CD4-positive, CD25-positive, alpha-beta regulatory T cell (primary cell): ENCODE data around the gene LMLN. TPM values are rescaled to one million over a fixed set of nuclear protein-coding genes. Genes with fewer than 3 reads are reported as not detected.

Experiments used
- ATAC-seq, 2 donors: fragments of 150-1000 bp; cut with Tn5 transposase; one replicate each; pipeline ENCODE4 v1.10.0; 2021; ENCODE audit warnings: low read depth in 2 of 2, moderate number of reproducible peaks in 2 of 2, moderate library complexity in 1 of 2
- DNase-seq, 3 donors: peaks; one replicate each; pipeline versions ENCODE4 v3.0.0 to v3.0.0-alpha.2; 2012 to 2022; ENCODE audit warnings: mixed read lengths in 1 of 3
- H3K27ac ChIP-seq: one replicate; pipeline ENCODE4 v1.7.0; 2013; ENCODE audit warnings: mild to moderate bottlenecking, low read length; ENCODE audit not compliant: insufficient read depth, poor library complexity, severe bottlenecking
- H3K27me3 ChIP-seq: one replicate; pipeline ENCODE4 v1.7.0; 2013; ENCODE audit warnings: low read length; ENCODE audit not compliant: control insufficient read depth, insufficient read depth
- H3K36me3 ChIP-seq: one replicate; pipeline ENCODE4 v1.7.0; 2013; ENCODE audit warnings: mild to moderate bottlenecking, low read length, moderate library complexity; ENCODE audit not compliant: control insufficient read depth, insufficient read depth
- H3K4me1 ChIP-seq: 2 replicates; pipeline ENCODE4 v1.7.0; 2013; ENCODE audit warnings: mild to moderate bottlenecking, low read length; ENCODE audit not compliant: insufficient read depth, control insufficient read depth, poor library complexity, severe bottlenecking
- H3K4me3 ChIP-seq: one replicate; pipeline ENCODE4 v1.7.0; 2013; ENCODE audit warnings: low read depth, mild to moderate bottlenecking, low read length, moderate library complexity
- H3K9me3 ChIP-seq, 2 experiments: 1 replicate in 1 of 2; 2 replicates in 1 of 2; pipeline ENCODE4 v1.7.0; 2013; ENCODE audit warnings: low read length in 2 of 2, mild to moderate bottlenecking in 1 of 2, moderate library complexity in 1 of 2; ENCODE audit not compliant: control insufficient read depth in 2 of 2
- H3K27ac Mint-ChIP-seq, 3 donors: one replicate each; pipeline ENCODE4 v1.8.0; 2020 to 2022; ENCODE audit warnings: mild to moderate bottlenecking in 3 of 3, mixed read lengths in 3 of 3, moderate library complexity in 2 of 3
- H3K27me3 Mint-ChIP-seq: one replicate; pipeline ENCODE4 v1.8.0; 2022; ENCODE audit warnings: mild to moderate bottlenecking, mixed read lengths
- H3K36me3 Mint-ChIP-seq: one replicate; pipeline ENCODE4 v1.8.0; 2020; ENCODE audit warnings: mixed read lengths
- H3K4me1 Mint-ChIP-seq, 4 donors: one replicate each; pipeline ENCODE4 v1.8.0; 2020 to 2022; ENCODE audit warnings: mixed read lengths in 4 of 4, mild to moderate bottlenecking in 1 of 4
- H3K4me3 Mint-ChIP-seq, 4 donors: one replicate each; pipeline ENCODE4 v1.8.0; 2020 to 2022; ENCODE audit warnings: mild to moderate bottlenecking in 4 of 4, mixed read lengths in 4 of 4, moderate library complexity in 3 of 4
- H3K9me3 Mint-ChIP-seq, 7 donors: one replicate each; pipeline ENCODE4 v1.8.0; 2020 to 2022; ENCODE audit warnings: mixed read lengths in 7 of 7, mild to moderate bottlenecking in 3 of 7, moderate library complexity in 2 of 7
- polyA plus RNA-seq, 4 donors: library from polyadenylated mRNA; unstranded; fragments of 300-500 nt; fragmentation: Illumina TruSeq; gene quantifications; one replicate each; pipeline ENCODE4 v1.2.3, GENCODE V29; 2021
- total RNA-seq: library from RNA; stranded (reverse); gene quantifications from one replicate; pipeline ENCODE4 v1.2.3, GENCODE V29; 2022

LMLN gene
- total and polyA plus RNA-seq, 5 donors from 2014 or later: 0.57 to 2.5 (median 1.8) TPM

GRCh38 chr3:197940745-197941384, 19.2 kb upstream of the LMLN start:
- H3K27me3 ChIP-seq: no peaks in the 10 kb centered on the region
- H3K4me3 Mint-ChIP-seq: no peak overlapping the region
- H3K4me1 ChIP-seq: no peaks in the 10 kb centered on the region
- DNase-seq: no peak
- H3K36me3 ChIP-seq: no peaks in the 10 kb centered on the region
- H3K27ac Mint-ChIP-seq: no peak overlapping the region
- peaks cover 4% of the 10 kb centered on the region for H3K36me3 Mint-ChIP-seq
- H3K4me3 ChIP-seq: no peak overlapping the region
- H3K9me3 ChIP-seq: no peaks in the 10 kb centered on the region
- ATAC-seq: no peak
- no peaks in the 10 kb centered on the region for H3K9me3 Mint-ChIP-seq
- H3K27ac ChIP-seq: no peak overlapping the region
- peaks cover 0 to 8% (median 0%) of the 10 kb centered on the region in 4 donors for H3K4me1 Mint-ChIP-seq
- no peaks in the 10 kb centered on the region for H3K27me3 Mint-ChIP-seq

GRCh38 chr3:197942956-197943556, 17.0 kb upstream of the LMLN start:
- H3K27ac ChIP-seq: no peak overlapping the region
- peak in 1 of 2 donors; percentile 69 for ATAC-seq

GRCh38 chr3:197949191-197949777, 10.7 kb upstream of the LMLN start:
- DNase-seq (no peak), ATAC-seq (no peak)

More at GRCh38 chr3:197942956-197943556, 17.0 kb upstream of the LMLN start:
- H3K27me3 ChIP-seq: no peaks in the 10 kb centered on the region
- H3K4me3 ChIP-seq: no peak overlapping the region
- Mint-ChIP-seq H3K4me3 (peak overlapping the region in 1 of 4 donors; percentile 9), H3K36me3 (peaks cover 4% of the 10 kb centered on the region), H3K9me3 (no peaks in the 10 kb centered on the region), H3K27ac (no peak overlapping the region), H3K4me1 (peaks cover 0 to 8% (median 0%) of the 10 kb centered on the region in 4 donors), H3K27me3 (no peaks in the 10 kb centered on the region)
- peak in 2 of 3 donors; percentile 54 to 72 for DNase-seq
- no peaks in the 10 kb centered on the region for H3K36me3 ChIP-seq
- H3K4me1 ChIP-seq: no peaks in the 10 kb centered on the region
- no peaks in the 10 kb centered on the region for H3K9me3 ChIP-seq

GRCh38 chr3:197949778-197950676, 10.0 kb upstream of the LMLN start, which contains the start of gene RPL35A:
Gene RPL35A, plus strand, starts transcription at chr3:197950190. Its CDS starts 778 bp downstream, at chr3:197950968.
- peak; percentile 86 to 91 for ATAC-seq
- Mint-ChIP-seq H3K4me3 (peak within 1 kb of the TSS; percentile 91 to 99 (median 98)), H3K4me1 (peaks cover 23 to 55% (median 35%) of the 10 kb centered on the region in 4 donors)

More at GRCh38 chr3:197949191-197949777, 10.7 kb upstream of the LMLN start:
- peaks cover 46% of the 10 kb centered on the region for H3K4me1 ChIP-seq
- no peaks in the 10 kb centered on the region for H3K9me3 ChIP-seq
- peaks cover 17% of the 10 kb centered on the region for H3K36me3 Mint-ChIP-seq
- no peaks in the 10 kb centered on the region for H3K9me3 Mint-ChIP-seq
- no peaks in the 10 kb centered on the region for H3K27me3 Mint-ChIP-seq
- H3K27me3 ChIP-seq: no peaks in the 10 kb centered on the region
- peaks cover 20 to 48% (median 33%) of the 10 kb centered on the region in 4 donors for H3K4me1 Mint-ChIP-seq
- H3K36me3 ChIP-seq: peaks cover 29% of the 10 kb centered on the region
- peak overlapping the region; percentile 94 for H3K27ac ChIP-seq
- H3K27ac Mint-ChIP-seq: peak overlapping the region; percentile 99 to 100 (median 99)
- H3K4me3 ChIP-seq: peak overlapping the region; percentile 100
- peak overlapping the region; percentile 91 to 99 (median 98) for H3K4me3 Mint-ChIP-seq

GRCh38 chr3:197950677-197951061, 9.3 kb upstream of the LMLN start:
- Histone ChIP-seq H3K27me3 (no peaks in the 10 kb centered on the region), H3K27ac (peak overlapping the region; percentile 94), H3K4me3 (peak overlapping the region; percentile 100), H3K4me1 (peaks cover 46% of the 10 kb centered on the region), H3K36me3 (peaks cover 43% of the 10 kb centered on the region), H3K9me3 (no peaks in the 10 kb centered on the region)
- H3K36me3 Mint-ChIP-seq: peaks cover 28% of the 10 kb centered on the region
- peak overlapping the region; percentile 99 to 100 (median 99) for H3K27ac Mint-ChIP-seq
- ATAC-seq (no peak), DNase-seq (no peak)
- no peaks in the 10 kb centered on the region for H3K9me3 Mint-ChIP-seq
- H3K27me3 Mint-ChIP-seq: no peaks in the 10 kb centered on the region
- peak overlapping the region; percentile 91 to 99 (median 98) for H3K4me3 Mint-ChIP-seq
- H3K4me1 Mint-ChIP-seq: peaks cover 25 to 55% (median 35%) of the 10 kb centered on the region in 4 donors

More at GRCh38 chr3:197949778-197950676, 10.0 kb upstream of the LMLN start, which contains the start of gene RPL35A:
- DNase-seq: peak; percentile 76 to 95 (median 95)
- Histone ChIP-seq H3K4me1 (peaks cover 46% of the 10 kb centered on the region), H3K9me3 (no peaks in the 10 kb centered on the region), H3K36me3 (peaks cover 37% of the 10 kb centered on the region), H3K27me3 (no peaks in the 10 kb centered on the region), H3K27ac (peak within 1 kb of the TSS; percentile 94), H3K4me3 (peak within 1 kb of the TSS; percentile 100)
- no peaks in the 10 kb centered on the region for H3K9me3 Mint-ChIP-seq
- no peaks in the 10 kb centered on the region for H3K27me3 Mint-ChIP-seq
- peaks cover 25% of the 10 kb centered on the region for H3K36me3 Mint-ChIP-seq
- H3K27ac Mint-ChIP-seq: peak within 1 kb of the TSS; percentile 99 to 100 (median 99)

GRCh38 chr3:197951392-197951990, 8.5 kb upstream of the LMLN start:
- Histone ChIP-seq H3K4me1 (peaks cover 46% of the 10 kb centered on the region), H3K27ac (peak overlapping the region; percentile 94), H3K4me3 (peak overlapping the region; percentile 100), H3K9me3 (no peaks in the 10 kb centered on the region), H3K27me3 (no peaks in the 10 kb centered on the region), H3K36me3 (peaks cover 51% of the 10 kb centered on the region)
- H3K27ac Mint-ChIP-seq: peak overlapping the region; percentile 99 to 100 (median 99)
- no peaks in the 10 kb centered on the region for H3K27me3 Mint-ChIP-seq
- no peak for ATAC-seq
- H3K4me3 Mint-ChIP-seq: peak overlapping the region; percentile 91 to 99 (median 98)
- DNase-seq: no peak
- H3K9me3 Mint-ChIP-seq: no peaks in the 10 kb centered on the region
- peaks cover 28 to 60% (median 36%) of the 10 kb centered on the region in 4 donors for H3K4me1 Mint-ChIP-seq
- H3K36me3 Mint-ChIP-seq: peaks cover 35% of the 10 kb centered on the region

GRCh38 chr3:197952440-197952839, 7.6 kb upstream of the LMLN start:
- H3K9me3 ChIP-seq: no peaks in the 10 kb centered on the region
- ATAC-seq (no peak), DNase-seq (no peak)
- no peak overlapping the region for H3K27ac ChIP-seq
- H3K9me3 Mint-ChIP-seq: no peaks in the 10 kb centered on the region
- no peaks in the 10 kb centered on the region for H3K27me3 ChIP-seq
- H3K27me3 Mint-ChIP-seq: no peaks in the 10 kb centered on the region
- H3K4me3 ChIP-seq: no peak overlapping the region
- peaks cover 46% of the 10 kb centered on the region for H3K4me1 ChIP-seq
- H3K4me1 Mint-ChIP-seq: peaks cover 28 to 65% (median 39%) of the 10 kb centered on the region in 4 donors
- peaks cover 58% of the 10 kb centered on the region for H3K36me3 ChIP-seq
- no peak overlapping the region for H3K27ac Mint-ChIP-seq
- peak overlapping the region in 3 of 4 donors; percentile 27 to 64 (median 38) for H3K4me3 Mint-ChIP-seq
- peaks cover 41% of the 10 kb centered on the region for H3K36me3 Mint-ChIP-seq
